Neural cell (in vitro differentiated cells): ENCODE results near the gene MAN2C1. TPM values are rescaled to one million over a fixed set of nuclear protein-coding genes. Genes with fewer than 3 reads are reported as not detected.

Experiments used
- H2AFZ ChIP-seq: fragments of 200-600, 300-800 bp; sonication (generic), shearing (Covaris generic); 2 replicates; pipeline ENCODE4 v1.6.0; 2014; ENCODE audit warnings: low read depth, mild to moderate bottlenecking, antibody characterized with exemption, low read length, moderate library complexity
- H3F3A ChIP-seq: fragments of 200-600 bp; shearing (Covaris generic); 2 replicates; pipeline ENCODE4 v1.6.1; 2016; ENCODE audit warnings: mild to moderate bottlenecking, moderate library complexity, mixed read lengths, antibody characterized with exemption, low read length; ENCODE audit not compliant: insufficient read depth, poor library complexity, severe bottlenecking
- H3K27ac ChIP-seq: fragments of 200-600, 300-800 bp; sonication (generic), shearing (Covaris generic); 2 replicates; pipeline ENCODE4 v1.5.1; 2014; ENCODE audit warnings: mild to moderate bottlenecking, low read length, moderate library complexity
- H3K27me3 ChIP-seq: fragments of 300-800, 200-600 bp; sonication (generic), shearing (Covaris generic); 2 replicates; pipeline ENCODE4 v1.6.0; 2014; ENCODE audit warnings: mild to moderate bottlenecking, low read depth, low read length, moderate library complexity; ENCODE audit not compliant: insufficient read depth
- H3K36me3 ChIP-seq: fragments of 300-800, 200-600 bp; sonication (generic), shearing (Covaris generic); 2 replicates; pipeline ENCODE4 v1.5.1; 2014; ENCODE audit warnings: mild to moderate bottlenecking, antibody characterized with exemption, low read length, moderate library complexity; ENCODE audit not compliant: insufficient read depth
- H3K4me2 ChIP-seq: fragments of 300-800, 200-600 bp; sonication (generic), shearing (Covaris generic); 2 replicates; pipeline ENCODE4 v1.6.0; 2014; ENCODE audit warnings: mild to moderate bottlenecking, low read length
- H3K4me3 ChIP-seq: fragments of 300-800, 200-600 bp; sonication (generic), shearing (Covaris generic); 2 replicates; pipeline ENCODE4 v1.5.1; 2014; ENCODE audit warnings: mild to moderate bottlenecking, low read length, moderate library complexity
- H3K79me2 ChIP-seq: fragments of 200-600 bp; shearing (Covaris generic); replicated peaks from 2 replicates; pipeline ENCODE4 v1.6.0; 2014; ENCODE audit warnings: mild to moderate bottlenecking, low read length, moderate library complexity; ENCODE audit not compliant: insufficient read depth
- H3K9ac ChIP-seq: fragments of 300-800, 200-600 bp; sonication (generic), shearing (Covaris generic); 2 replicates; pipeline ENCODE4 v1.6.1; 2016; ENCODE audit warnings: mild to moderate bottlenecking, low read length, mixed read lengths
- H3K9me2 ChIP-seq: fragments of 200-600 bp; shearing (Covaris generic); 2 replicates; pipeline ENCODE4 v1.6.1; 2016; ENCODE audit warnings: mild to moderate bottlenecking, low read length, mixed read lengths; ENCODE audit not compliant: insufficient read depth
- H3K9me3 ChIP-seq: fragments of 200-600, 300-800 bp; sonication (generic), shearing (Covaris generic); 2 replicates; pipeline ENCODE4 v1.6.1; 2016; ENCODE audit warnings: mild to moderate bottlenecking, mixed run types, low read length, moderate library complexity, mixed read lengths
- H4K20me1 ChIP-seq: fragments of 200-600 bp; shearing (Covaris generic); 2 replicates; pipeline ENCODE4 v1.6.1; 2016; ENCODE audit warnings: mild to moderate bottlenecking, mixed run types; ENCODE audit not compliant: insufficient read depth
- EP300 ChIP-seq: fragments of 450-650 bp; conservative IDR thresholded peaks from 2 replicates; pipeline ENCODE4 v1.6.1; 2014; ENCODE audit warnings: antibody characterized with exemption, mild to moderate bottlenecking, moderate library complexity; ENCODE audit not compliant: poor library complexity, severe bottlenecking
- EZH2 ChIP-seq: fragments of 200-600, 300-800 bp; shearing (Covaris generic), sonication (generic); IDR thresholded peaks from 2 replicates; pipeline ENCODE4 v1.6.1; 2014; ENCODE audit warnings: antibody characterized with exemption, low read length, borderline replicate concordance, mild to moderate bottlenecking; ENCODE audit not compliant: insufficient read depth, poor library complexity, severe bottlenecking
- MXI1 ChIP-seq: fragments of 450-650 bp; conservative IDR thresholded peaks from 2 replicates; pipeline ENCODE4 v1.6.1; 2014; ENCODE audit warnings: antibody characterized with exemption, mild to moderate bottlenecking; ENCODE audit not compliant: poor library complexity, severe bottlenecking
- POLR2AphosphoS5 ChIP-seq: IDR thresholded peaks from 2 replicates; pipeline ENCODE4 v1.6.1; 2012
- RAD21 ChIP-seq: fragments of 450-650 bp; conservative IDR thresholded peaks from 2 replicates; pipeline ENCODE4 v1.6.1; 2014; ENCODE audit warnings: antibody characterized with exemption, mild to moderate bottlenecking, moderate library complexity
- SMC3 ChIP-seq: fragments of 450-650 bp; conservative IDR thresholded peaks from 2 replicates; pipeline ENCODE4 v1.6.1; 2014; ENCODE audit warnings: antibody characterized with exemption, mild to moderate bottlenecking, moderate library complexity; ENCODE audit not compliant: poor library complexity
- TAF1 ChIP-seq: IDR thresholded peaks from 2 replicates; pipeline ENCODE4 v1.6.1; 2012; ENCODE audit warnings: low read depth
- polyA plus RNA-seq: library from polyadenylated mRNA; depleted of rRNA; stranded (reverse); fragments of >200 nt; gene quantifications from 2 replicates; pipeline ENCODE4 v1.2.3, GENCODE V29; 2014
- TF ChIP-seq, protein P1 (sequence below): IDR thresholded peaks from 2 replicates; pipeline ENCODE4 v1.6.1; 2012; ENCODE audit warnings: borderline replicate concordance
- TF ChIP-seq, protein P2 (sequence below): fragments of 450-650 bp; IDR thresholded peaks from 2 replicates; pipeline ENCODE4 v1.5.1; 2014; ENCODE audit warnings: antibody characterized with exemption, mild to moderate bottlenecking, moderate library complexity; ENCODE audit not compliant: poor library complexity, severe bottlenecking

Gene MAN2C1
- polyA plus RNA-seq, 1 donor from 2014 or later, result 261 TPM

DNA sequence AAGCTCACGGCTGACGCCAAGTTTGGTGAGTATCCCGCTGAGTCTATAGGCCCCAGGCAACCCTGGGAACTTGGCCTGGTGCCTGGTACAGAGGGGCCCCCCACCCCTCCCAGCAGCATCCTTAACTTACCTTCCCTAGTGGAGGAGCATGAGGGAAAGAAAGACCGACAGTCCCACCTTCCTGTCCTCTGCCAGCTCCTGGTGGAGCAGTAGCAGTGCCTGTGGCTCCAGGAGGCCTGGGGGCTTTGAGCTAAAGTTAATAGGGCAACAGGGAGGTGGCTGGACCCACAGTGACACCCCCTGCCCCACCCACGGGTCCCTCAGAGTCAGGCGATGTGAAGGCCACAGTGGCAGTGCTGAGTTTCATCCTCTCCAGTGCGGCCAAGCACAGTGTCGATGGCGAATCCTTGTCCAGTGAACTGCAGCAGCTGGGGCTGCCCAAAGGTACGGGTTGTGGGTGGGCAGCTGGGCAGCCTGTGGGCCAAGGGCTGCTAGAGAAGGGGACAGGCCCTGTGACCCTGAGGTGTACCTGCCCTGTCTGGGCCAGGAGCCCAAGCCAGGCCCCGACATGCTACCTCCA lies 29.7 kb downstream of the MAN2C1 start:
- Histone ChIP-seq H4K20me1 (no peaks in the 10 kb centered on the region), H3K9me2 (no peaks in the 10 kb centered on the region), H3K27me3 (no peaks in the 10 kb centered on the region), H3K79me2 (peaks cover 4% of the 10 kb centered on the region), H3K9ac (no peak overlapping the region), H3K9me3 (no peaks in the 10 kb centered on the region), H2AFZ (no peak overlapping the region), H3F3A (no peaks in the 10 kb centered on the region), H3K4me2 (no peak overlapping the region), H3K4me3 (no peak overlapping the region), H3K27ac (no peak overlapping the region), H3K36me3 (no peaks in the 10 kb centered on the region)
- TF ChIP-seq RAD21 (no peak), EP300 (no peak), TAF1 (no peak), EZH2 (no peak), POLR2AphosphoS5 (no peak), MXI1 (no peak), SMC3 (no peak)
- TF ChIP-seq, protein P1, sequence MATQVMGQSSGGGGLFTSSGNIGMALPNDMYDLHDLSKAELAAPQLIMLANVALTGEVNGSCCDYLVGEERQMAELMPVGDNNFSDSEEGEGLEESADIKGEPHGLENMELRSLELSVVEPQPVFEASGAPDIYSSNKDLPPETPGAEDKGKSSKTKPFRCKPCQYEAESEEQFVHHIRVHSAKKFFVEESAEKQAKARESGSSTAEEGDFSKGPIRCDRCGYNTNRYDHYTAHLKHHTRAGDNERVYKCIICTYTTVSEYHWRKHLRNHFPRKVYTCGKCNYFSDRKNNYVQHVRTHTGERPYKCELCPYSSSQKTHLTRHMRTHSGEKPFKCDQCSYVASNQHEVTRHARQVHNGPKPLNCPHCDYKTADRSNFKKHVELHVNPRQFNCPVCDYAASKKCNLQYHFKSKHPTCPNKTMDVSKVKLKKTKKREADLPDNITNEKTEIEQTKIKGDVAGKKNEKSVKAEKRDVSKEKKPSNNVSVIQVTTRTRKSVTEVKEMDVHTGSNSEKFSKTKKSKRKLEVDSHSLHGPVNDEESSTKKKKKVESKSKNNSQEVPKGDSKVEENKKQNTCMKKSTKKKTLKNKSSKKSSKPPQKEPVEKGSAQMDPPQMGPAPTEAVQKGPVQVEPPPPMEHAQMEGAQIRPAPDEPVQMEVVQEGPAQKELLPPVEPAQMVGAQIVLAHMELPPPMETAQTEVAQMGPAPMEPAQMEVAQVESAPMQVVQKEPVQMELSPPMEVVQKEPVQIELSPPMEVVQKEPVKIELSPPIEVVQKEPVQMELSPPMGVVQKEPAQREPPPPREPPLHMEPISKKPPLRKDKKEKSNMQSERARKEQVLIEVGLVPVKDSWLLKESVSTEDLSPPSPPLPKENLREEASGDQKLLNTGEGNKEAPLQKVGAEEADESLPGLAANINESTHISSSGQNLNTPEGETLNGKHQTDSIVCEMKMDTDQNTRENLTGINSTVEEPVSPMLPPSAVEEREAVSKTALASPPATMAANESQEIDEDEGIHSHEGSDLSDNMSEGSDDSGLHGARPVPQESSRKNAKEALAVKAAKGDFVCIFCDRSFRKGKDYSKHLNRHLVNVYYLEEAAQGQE, result no peak
- TF ChIP-seq, protein P2, sequence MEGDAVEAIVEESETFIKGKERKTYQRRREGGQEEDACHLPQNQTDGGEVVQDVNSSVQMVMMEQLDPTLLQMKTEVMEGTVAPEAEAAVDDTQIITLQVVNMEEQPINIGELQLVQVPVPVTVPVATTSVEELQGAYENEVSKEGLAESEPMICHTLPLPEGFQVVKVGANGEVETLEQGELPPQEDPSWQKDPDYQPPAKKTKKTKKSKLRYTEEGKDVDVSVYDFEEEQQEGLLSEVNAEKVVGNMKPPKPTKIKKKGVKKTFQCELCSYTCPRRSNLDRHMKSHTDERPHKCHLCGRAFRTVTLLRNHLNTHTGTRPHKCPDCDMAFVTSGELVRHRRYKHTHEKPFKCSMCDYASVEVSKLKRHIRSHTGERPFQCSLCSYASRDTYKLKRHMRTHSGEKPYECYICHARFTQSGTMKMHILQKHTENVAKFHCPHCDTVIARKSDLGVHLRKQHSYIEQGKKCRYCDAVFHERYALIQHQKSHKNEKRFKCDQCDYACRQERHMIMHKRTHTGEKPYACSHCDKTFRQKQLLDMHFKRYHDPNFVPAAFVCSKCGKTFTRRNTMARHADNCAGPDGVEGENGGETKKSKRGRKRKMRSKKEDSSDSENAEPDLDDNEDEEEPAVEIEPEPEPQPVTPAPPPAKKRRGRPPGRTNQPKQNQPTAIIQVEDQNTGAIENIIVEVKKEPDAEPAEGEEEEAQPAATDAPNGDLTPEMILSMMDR, result no peak

DNA sequence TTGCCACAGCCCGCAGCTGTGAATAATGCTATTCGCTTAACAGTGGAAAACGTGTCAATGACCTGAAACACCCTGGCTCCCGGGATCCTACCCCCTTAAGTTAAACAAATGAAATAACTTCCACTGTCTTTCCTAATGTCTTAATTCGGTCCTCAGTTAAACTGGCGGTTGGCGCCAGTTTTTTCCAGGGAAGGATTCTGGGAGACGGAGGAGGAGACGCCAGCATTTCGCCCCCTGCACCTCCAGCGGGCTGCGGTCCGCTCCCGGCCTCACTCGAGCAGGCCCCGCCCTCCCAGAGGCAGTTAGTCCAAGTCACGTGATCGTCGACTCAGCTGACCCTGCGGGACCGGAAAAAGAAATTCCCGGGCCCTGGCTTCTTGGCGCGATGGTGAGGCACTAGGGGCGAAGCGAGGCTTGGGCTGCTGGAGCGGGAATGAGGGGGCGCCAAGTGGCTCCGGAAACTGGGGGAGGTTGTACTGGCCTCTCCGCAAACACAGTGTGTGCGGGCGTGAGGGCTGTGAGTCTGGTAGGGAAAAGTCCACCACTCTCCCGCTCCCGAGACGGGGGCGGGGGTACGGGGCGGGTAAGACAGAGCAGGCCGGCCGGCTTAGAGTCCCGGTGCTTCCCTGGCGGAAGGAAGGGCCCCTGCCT lies 32.6 kb downstream of the MAN2C1 start, which contains the start of gene COMMD4:
TSS of gene COMMD4 (plus strand) at position 359 of the 651 bp plus-strand sequence. CDS start at position 386, 27 bp downstream.
- H2AFZ ChIP-seq, result peak within 1 kb of the TSS; percentile 87
- peak within 1 kb of the TSS; percentile 86 for H3K4me2 ChIP-seq
- TF ChIP-seq, protein P2, result peak; percentile 18
- TF ChIP-seq, protein P1, result peak; percentile 48
- peak; percentile 54 for TF ChIP-seq EP300
- peak; percentile 72 for TF ChIP-seq POLR2AphosphoS5
- TF ChIP-seq SMC3, result peak; percentile 31
- TF ChIP-seq RAD21, result no peak
- TF ChIP-seq TAF1, result no peak
- TF ChIP-seq MXI1, result peak; percentile 76
- TF ChIP-seq EZH2, result no peak
- H3K36me3 ChIP-seq, result no peaks in the 10 kb centered on the region
- H3K9me2 ChIP-seq, result no peaks in the 10 kb centered on the region
- no peaks in the 10 kb centered on the region for H3F3A ChIP-seq
- peak within 1 kb of the TSS; percentile 37 for H3K27ac ChIP-seq
- peak within 1 kb of the TSS; percentile 71 for H3K9ac ChIP-seq
- no peaks in the 10 kb centered on the region for H4K20me1 ChIP-seq
- no peaks in the 10 kb centered on the region for H3K27me3 ChIP-seq
- peaks cover 4% of the 10 kb centered on the region for H3K79me2 ChIP-seq
- H3K4me3 ChIP-seq, result peak within 1 kb of the TSS; percentile 82
- no peaks in the 10 kb centered on the region for H3K9me3 ChIP-seq
